Stimulated activated effector memory CD8-positive, alpha-beta T cell treated with anti-CD3 and anti-CD28 coated beads, Interleukin-12 subunit alpha, Interleukin-12 subunit beta, amount 100 ng/mL, for 72 hours (primary cell): Measurements from ENCODE around the gene ZNF467.
A peak's percentile ranks its signal among the peaks of the same experiment; 100 is the strongest.

Experiments
- ATAC-seq: fragments of 150-1000 bp; cut with Tn5 transposase; 2 replicates; pipeline ENCODE4 v1.10.0; 2021
- DNase-seq, 2 donors: peaks; one replicate each; pipeline ENCODE4 v3.0.0; 2021 to 2022; ENCODE audit warnings: low spot score in 2 of 2
- H3K27ac Mint-ChIP-seq: one replicate; pipeline ENCODE4 v1.8.0; 2022; ENCODE audit warnings: mild to moderate bottlenecking, mixed read lengths
- H3K36me3 Mint-ChIP-seq: one replicate; pipeline ENCODE4 v1.8.0; 2022; ENCODE audit warnings: mild to moderate bottlenecking, mixed read lengths
- H3K4me1 Mint-ChIP-seq: one replicate; pipeline ENCODE4 v1.8.0; 2022; ENCODE audit warnings: mixed read lengths
- H3K4me3 Mint-ChIP-seq: one replicate; pipeline ENCODE4 v1.8.0; 2022; ENCODE audit warnings: mild to moderate bottlenecking, mixed read lengths
- H3K9me3 Mint-ChIP-seq: one replicate; pipeline ENCODE4 v1.8.0; 2022; ENCODE audit warnings: mixed read lengths

The ZNF467 gene

DNA sequence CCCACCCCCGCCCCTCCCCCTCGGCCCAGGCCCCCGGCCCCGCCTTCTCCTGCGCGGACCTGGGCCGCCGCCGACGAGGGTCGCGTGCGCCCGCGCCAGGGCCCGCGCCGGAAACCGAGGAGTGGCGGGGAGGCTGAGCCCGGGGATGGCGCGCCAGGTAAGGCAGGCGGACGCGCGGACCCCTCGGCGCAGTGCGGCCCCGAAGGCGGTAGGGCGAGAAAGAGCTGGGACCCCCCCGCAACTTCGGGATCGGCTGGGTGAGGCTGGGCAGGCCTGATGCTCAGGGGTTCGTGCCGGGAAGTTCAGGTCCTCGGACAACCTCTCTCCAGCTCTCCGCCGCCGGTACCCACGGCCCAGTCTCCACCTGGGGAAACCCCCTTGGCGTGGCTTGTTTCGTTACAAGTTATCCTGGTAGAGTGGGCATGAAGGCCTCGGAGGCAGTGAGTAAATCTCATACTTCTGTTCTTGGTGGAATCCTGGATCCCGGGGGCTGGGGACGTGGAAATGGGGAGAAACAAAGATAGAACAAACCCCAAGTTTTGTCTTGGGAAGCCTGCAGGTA is 58.4 kb downstream of the ZNF467 start:
- H3K9me3 Mint-ChIP-seq: peaks cover 8% of the 10 kb centered on the region
- peaks cover 43% of the 10 kb centered on the region for H3K4me1 Mint-ChIP-seq
- H3K4me3 Mint-ChIP-seq: peak overlapping the region; percentile 85
- peak in 1 of 2 donors; percentile 26 for DNase-seq
- no peaks in the 10 kb centered on the region for H3K36me3 Mint-ChIP-seq
- peak overlapping the region; percentile 85 for H3K27ac Mint-ChIP-seq
- peak; percentile 35 for ATAC-seq
